H9 (cell line): ENCODE data around the gene THSD4. TPM values are rescaled to one million over a fixed set of nuclear protein-coding genes. Genes with fewer than 3 reads are reported as not detected.
A peak's percentile ranks its signal among the peaks of the same experiment; 100 is the strongest.

Source experiments
- DNase-seq: peaks from one replicate; pipeline ENCODE4 v3.0.0-alpha.2; 2017
- H2AFZ ChIP-seq: one replicate; pipeline ENCODE4 v1.6.1; 2013; ENCODE audit warnings: mild to moderate bottlenecking, low read length, control low read depth, moderate library complexity
- H2AK5ac ChIP-seq: 2 replicates; pipeline ENCODE4 v1.6.1; 2013; ENCODE audit warnings: low read length, control low read depth, mixed read lengths; ENCODE audit not compliant: insufficient read length
- H2BK120ac ChIP-seq: one replicate; pipeline ENCODE4 v1.6.1; 2013; ENCODE audit warnings: low read depth, mild to moderate bottlenecking, low read length, control low read depth, inconsistent platforms; ENCODE audit not compliant: poor library complexity, severe bottlenecking
- H2BK12ac ChIP-seq: 2 replicates; pipeline ENCODE4 v1.6.1; 2013; ENCODE audit warnings: low read length, control low read depth, mixed read lengths, low read depth; ENCODE audit not compliant: insufficient read length
- H2BK15ac ChIP-seq: 2 replicates; pipeline ENCODE4 v1.6.1; 2013; ENCODE audit warnings: low read depth, low read length, control low read depth
- H2BK20ac ChIP-seq: one replicate; pipeline ENCODE4 v1.6.1; 2013; ENCODE audit warnings: low read depth, mild to moderate bottlenecking, low read length, control low read depth, inconsistent platforms; ENCODE audit not compliant: poor library complexity, severe bottlenecking
- H2BK5ac ChIP-seq: 2 replicates; pipeline ENCODE4 v1.6.1; 2013; ENCODE audit warnings: low read length, control low read depth, mixed read lengths; ENCODE audit not compliant: insufficient read length
- H3K14ac ChIP-seq: 2 replicates; pipeline ENCODE4 v1.6.1; 2013; ENCODE audit warnings: low read length, control low read depth; ENCODE audit not compliant: insufficient read depth
- H3K18ac ChIP-seq: 2 replicates; pipeline ENCODE4 v1.6.1; 2013; ENCODE audit warnings: low read depth, mild to moderate bottlenecking, mixed read lengths, low read length, control low read depth; ENCODE audit not compliant: insufficient read length
- H3K23ac ChIP-seq: 2 replicates; pipeline ENCODE4 v1.6.1; 2013; ENCODE audit warnings: low read length, control low read depth, mixed read lengths, low read depth; ENCODE audit not compliant: insufficient read length
- H3K23me2 ChIP-seq: 2 replicates; pipeline ENCODE4 v1.6.1; 2013; ENCODE audit warnings: low read depth, mild to moderate bottlenecking, mixed read lengths, low read length, control low read depth; ENCODE audit not compliant: insufficient read length, poor library complexity, severe bottlenecking
- H3K27ac ChIP-seq: 2 replicates; pipeline ENCODE4 v1.5.1; 2013; ENCODE audit warnings: low read length, control low read depth, mixed read lengths, low read depth; ENCODE audit not compliant: insufficient read length
- H3K27me3 ChIP-seq: 2 replicates; pipeline ENCODE4 v1.6.1; 2013; ENCODE audit warnings: low read length, control low read depth, inconsistent platforms; ENCODE audit not compliant: insufficient read depth
- H3K4ac ChIP-seq: 2 replicates; pipeline ENCODE4 v1.6.1; 2013; ENCODE audit warnings: low read depth, mild to moderate bottlenecking, control low read depth, inconsistent platforms, low read length, moderate library complexity
- H3K4me1 ChIP-seq: 2 replicates; pipeline ENCODE4 v1.6.1; 2013; ENCODE audit warnings: low read length, control low read depth, inconsistent platforms; ENCODE audit not compliant: insufficient read depth
- H3K4me2 ChIP-seq: 2 replicates; pipeline ENCODE4 v1.6.1; 2013; ENCODE audit warnings: low read length, control low read depth, mixed read lengths; ENCODE audit not compliant: insufficient read length, insufficient read depth
- H3K56ac ChIP-seq: 2 replicates; pipeline ENCODE4 v1.6.1; 2013; ENCODE audit warnings: low read depth, mild to moderate bottlenecking, mixed read lengths, low read length, control low read depth; ENCODE audit not compliant: insufficient read length
- H3K79me1 ChIP-seq: 2 replicates; pipeline ENCODE4 v1.6.1; 2013; ENCODE audit warnings: low read depth, mild to moderate bottlenecking, moderate library complexity, low read length, control low read depth, inconsistent platforms; ENCODE audit not compliant: insufficient read depth, poor library complexity, severe bottlenecking
- H3K79me2 ChIP-seq: 2 replicates; pipeline ENCODE4 v1.6.1; 2013; ENCODE audit warnings: low read length, control low read depth, inconsistent platforms; ENCODE audit not compliant: insufficient read depth
- H3K9ac ChIP-seq: 2 replicates; pipeline ENCODE4 v1.6.1; 2013; ENCODE audit warnings: low read length, control low read depth, mixed read lengths; ENCODE audit not compliant: insufficient read length; ENCODE audit errors: extremely low read depth
- H3K9me3 ChIP-seq: one replicate; pipeline ENCODE4 v1.6.1; 2013; ENCODE audit warnings: low read depth, low read length, inconsistent platforms; ENCODE audit not compliant: control insufficient read depth
- H3T11ph ChIP-seq: one replicate; pipeline ENCODE4 v1.6.1; 2013; ENCODE audit warnings: mild to moderate bottlenecking, low read length, control low read depth, inconsistent platforms
- H4K20me1 ChIP-seq: one replicate; pipeline ENCODE4 v1.6.1; 2013; ENCODE audit not compliant: control insufficient read depth, insufficient read length, insufficient read depth
- H4K5ac ChIP-seq: 2 replicates; pipeline ENCODE4 v1.6.1; 2013; ENCODE audit warnings: low read depth, mild to moderate bottlenecking, mixed read lengths, low read length, control low read depth; ENCODE audit not compliant: insufficient read length
- H4K8ac ChIP-seq: replicated peaks from 2 replicates; pipeline ENCODE4 v1.6.1; 2013; ENCODE audit warnings: low read length, control low read depth, mixed read lengths, low read depth; ENCODE audit not compliant: insufficient read length
- H4K91ac ChIP-seq: 2 replicates; pipeline ENCODE4 v1.6.1; 2013; ENCODE audit warnings: low read depth, mild to moderate bottlenecking, moderate library complexity, mixed read lengths, low read length, control low read depth; ENCODE audit not compliant: insufficient read length
- H3K27ac Mint-ChIP-seq, 3 experiments: 2 replicates in 2 of 3; 3 replicates in 1 of 3; pipeline ENCODE4 v1.8.0; 2020 to 2021; ENCODE audit warnings: mixed read lengths in 3 of 3, mild to moderate bottlenecking in 1 of 3, moderate library complexity in 1 of 3
- H3K27me3 Mint-ChIP-seq: 2 replicates; pipeline ENCODE4 v1.8.0; 2021; ENCODE audit warnings: low read depth, mild to moderate bottlenecking, moderate library complexity, mixed read lengths
- H3K36me3 Mint-ChIP-seq, 3 experiments: 2 replicates in 2 of 3; 3 replicates in 1 of 3; pipeline ENCODE4 v1.8.0; 2020 to 2021; ENCODE audit warnings: low read depth in 3 of 3, mixed read lengths in 3 of 3; ENCODE audit not compliant: insufficient read depth in 1 of 3
- H3K4me1 Mint-ChIP-seq, 2 experiments: 2 replicates each; pipeline ENCODE4 v1.8.0; 2020; ENCODE audit warnings: mixed read lengths in 2 of 2
- H3K4me3 Mint-ChIP-seq, 2 experiments: 2 replicates in 1 of 2; 3 replicates in 1 of 2; pipeline ENCODE4 v1.8.0; 2020 to 2021; ENCODE audit warnings: mild to moderate bottlenecking in 2 of 2, mixed read lengths in 2 of 2, moderate library complexity in 1 of 2
- H3K9me3 Mint-ChIP-seq, 2 experiments: 2 replicates in 1 of 2; 3 replicates in 1 of 2; pipeline ENCODE4 v1.8.0; 2020; ENCODE audit warnings: mild to moderate bottlenecking in 2 of 2, mixed read lengths in 2 of 2, moderate library complexity in 1 of 2
- CTCF ChIP-seq: fragments of 200-600 bp; sonication (generic); conservative IDR thresholded peaks from 3 replicates; pipeline ENCODE4 v1.8.0; 2021; ENCODE audit warnings: antibody characterized with exemption, mild to moderate bottlenecking
- WGBS: extraction: QIAGEN DNeasy Blood & Tissue Kit; methylation state at CpG from one replicate; pipeline ENCODE4 v1.1.7; 2013; ENCODE audit warnings: missing lambda C conversion rate, low lambda C conversion rate, mixed read lengths; ENCODE audit not compliant: insufficient read length; ENCODE audit errors: extremely low coverage; 5-methylcytosine and 5-hydroxymethylcytosine counted together
- total RNA-seq: library from RNA; stranded (reverse); gene quantifications from 2 replicates; pipeline ENCODE4 v1.2.1, GENCODE V29; 2021

Gene THSD4
- total RNA-seq, 1 experiment from 2014 or later, result 5.5 TPM

- no peak for TF ChIP-seq CTCF
- H3K79me1 ChIP-seq, result no peaks in the 10 kb centered on the region
- H3K9ac ChIP-seq, result no peak overlapping the region
- peak overlapping the region in 1 of 3 experiments; percentile 74; a peak in 1 of 7 replicates for H3K27ac Mint-ChIP-seq
- no peak overlapping the region for H2AK5ac ChIP-seq
- no peak overlapping the region for H4K91ac ChIP-seq
- H4K8ac ChIP-seq, result no peak overlapping the region
- no peak for DNase-seq
- H3K14ac ChIP-seq, result no peak overlapping the region; the same call in 1 of the 2 replicates
- no peaks in the 10 kb centered on the region for H3K9me3 ChIP-seq
- no peak overlapping the region for H2BK5ac ChIP-seq
- no peak overlapping the region for H4K5ac ChIP-seq
- no peaks in the 10 kb centered on the region for H4K20me1 ChIP-seq
- no peak overlapping the region for H3K18ac ChIP-seq
- no peaks in the 10 kb centered on the region for H3K27me3 ChIP-seq
- no peaks in the 10 kb centered on the region; a peak in 1 of 7 replicates for H3K36me3 Mint-ChIP-seq
- H2BK20ac ChIP-seq, result no peak overlapping the region
- no peaks in the 10 kb centered on the region for H3K23me2 ChIP-seq
- H2BK12ac ChIP-seq, result no peak overlapping the region
- no peak overlapping the region for H3T11ph ChIP-seq
- no peak overlapping the region for H2BK15ac ChIP-seq
- no peaks in the 10 kb centered on the region for H3K9me3 Mint-ChIP-seq
- peaks cover 7% of the 10 kb centered on the region; the same call in 1 of the 2 replicates for H3K4me1 ChIP-seq
- no peak overlapping the region for H3K27ac ChIP-seq
- peaks cover 39 to 49% of the 10 kb centered on the region in 2 experiments for H3K4me1 Mint-ChIP-seq
- H3K4me2 ChIP-seq, result no peak overlapping the region
- peaks cover 4% of the 10 kb centered on the region for H3K27me3 Mint-ChIP-seq
- no peak overlapping the region for H2AFZ ChIP-seq
- H3K23ac ChIP-seq, result no peak overlapping the region
- WGBS, result no CpG with 5 or more reads among the region's 8 CpGs
- no peak overlapping the region for H3K56ac ChIP-seq
- no peak overlapping the region for H2BK120ac ChIP-seq
- H3K4me3 Mint-ChIP-seq, result no peak overlapping the region
- H3K4ac ChIP-seq, result no peak overlapping the region
- no peaks in the 10 kb centered on the region for H3K79me2 ChIP-seq
Observed at GRCh38 chr15:71809346-71809745, 694.1 kb downstream of the THSD4 start.
